Mesendoderm (in vitro differentiated cells): ENCODE results near the gene CBFA2T2.

Experiments used
- DNase-seq: peaks from one replicate; pipeline ENCODE4 v3.0.0; 2013
- H2AK5ac ChIP-seq: 2 replicates; pipeline ENCODE4 v1.6.1; 2013; ENCODE audit warnings: low read length, inconsistent platforms
- H2BK120ac ChIP-seq: 2 replicates; pipeline ENCODE4 v1.6.1; 2013; ENCODE audit warnings: low read depth, mild to moderate bottlenecking, low read length, moderate library complexity, mixed read lengths
- H2BK15ac ChIP-seq: replicated peaks from 2 replicates; pipeline ENCODE4 v1.6.1; 2013; ENCODE audit warnings: low read depth, mild to moderate bottlenecking, moderate library complexity
- H2BK5ac ChIP-seq: 2 replicates; pipeline ENCODE4 v1.6.1; 2013; ENCODE audit warnings: low read length, inconsistent platforms
- H3K18ac ChIP-seq: 2 replicates; pipeline ENCODE4 v1.6.1; 2013; ENCODE audit warnings: mild to moderate bottlenecking, low read length, mixed read lengths
- H3K23ac ChIP-seq: one replicate; pipeline ENCODE4 v1.6.1; 2013; ENCODE audit warnings: low read length
- H3K27ac ChIP-seq: 2 replicates; pipeline ENCODE4 v1.5.1; 2013; ENCODE audit warnings: low read depth, mild to moderate bottlenecking, inconsistent platforms, low read length, moderate library complexity
- H3K27me3 ChIP-seq: 2 replicates; pipeline ENCODE4 v1.6.1; 2013; ENCODE audit warnings: low read length, control low read depth, mild to moderate bottlenecking, inconsistent platforms; ENCODE audit not compliant: insufficient read depth, poor library complexity
- H3K36me3 ChIP-seq: 2 replicates; pipeline ENCODE4 v1.6.1; 2013; ENCODE audit warnings: low read length, inconsistent platforms; ENCODE audit not compliant: control insufficient read depth, insufficient read depth
- H3K4ac ChIP-seq: one replicate; pipeline ENCODE4 v1.6.1; 2013; ENCODE audit warnings: low read depth, mild to moderate bottlenecking, low read length, moderate library complexity
- H3K4me1 ChIP-seq: 2 replicates; pipeline ENCODE4 v1.6.1; 2013; ENCODE audit warnings: low read depth, low read length, inconsistent platforms; ENCODE audit not compliant: control insufficient read depth
- H3K4me2 ChIP-seq: 2 replicates; pipeline ENCODE4 v1.6.1; 2013; ENCODE audit warnings: low read length
- H3K4me3 ChIP-seq: 2 replicates; pipeline ENCODE4 v1.5.1; 2013; ENCODE audit warnings: mild to moderate bottlenecking, low read length
- H3K56ac ChIP-seq: one replicate; pipeline ENCODE4 v1.6.1; 2013; ENCODE audit warnings: low read length
- H3K79me1 ChIP-seq: 2 replicates; pipeline ENCODE4 v1.6.1; 2013; ENCODE audit warnings: low read length, inconsistent platforms
- H3K79me2 ChIP-seq: 2 replicates; pipeline ENCODE4 v1.6.1; 2013; ENCODE audit warnings: mild to moderate bottlenecking, low read length; ENCODE audit not compliant: control insufficient read depth, insufficient read depth
- H3K9ac ChIP-seq: 2 replicates; pipeline ENCODE4 v1.6.1; 2013; ENCODE audit warnings: low read length, inconsistent platforms
- H4K5ac ChIP-seq: one replicate; pipeline ENCODE4 v1.6.1; 2013; ENCODE audit warnings: low read length
- H4K8ac ChIP-seq: one replicate; pipeline ENCODE4 v1.6.1; 2013; ENCODE audit warnings: low read depth, mild to moderate bottlenecking, control low read depth, low read length, moderate library complexity
- WGBS: extraction: QIAGEN DNeasy Blood & Tissue Kit; methylation state at CpG from one replicate; pipeline ENCODE4 v1.1.7; 2013; ENCODE audit warnings: low lambda C conversion rate, missing lambda C conversion rate; ENCODE audit not compliant: insufficient coverage; ENCODE audit errors: extremely low coverage; 5-methylcytosine and 5-hydroxymethylcytosine counted together

Gene CBFA2T2

DNA sequence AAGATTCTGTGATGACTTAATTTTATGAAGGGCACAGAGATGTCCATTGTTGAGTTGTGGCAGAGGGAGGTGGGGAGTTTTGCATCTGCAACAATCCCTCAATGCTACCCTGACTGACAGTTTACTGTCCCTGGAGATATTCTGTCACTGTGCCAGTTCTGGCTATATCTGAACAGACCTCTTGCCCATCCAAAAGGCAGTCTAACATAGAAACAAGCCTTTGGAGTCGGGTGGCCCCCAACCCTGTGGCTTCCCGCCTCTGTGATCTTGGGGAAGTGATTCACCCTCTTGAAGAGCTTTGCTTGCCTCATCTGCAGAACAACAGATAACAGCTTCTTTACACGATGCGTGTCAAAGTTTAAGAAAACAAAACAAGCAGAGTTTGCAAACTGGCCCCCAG lies 200.1 kb downstream of the CBFA2T2 start:
- DNase-seq = no peak
- Histone ChIP-seq H3K79me2 (peaks cover 7% of the 10 kb centered on the region), H3K4ac (no peak overlapping the region), H2BK120ac (no peak overlapping the region), H3K18ac (no peak overlapping the region), H3K56ac (no peak overlapping the region), H4K8ac (no peak overlapping the region), H3K79me1 (no peaks in the 10 kb centered on the region), H3K27ac (no peak overlapping the region), H2BK15ac (no peak overlapping the region), H3K27me3 (no peaks in the 10 kb centered on the region), H4K5ac (no peak overlapping the region), H3K4me3 (no peak overlapping the region), H3K4me2 (no peak overlapping the region), H3K23ac (no peak overlapping the region), H3K36me3 (no peaks in the 10 kb centered on the region), H2AK5ac (no peak overlapping the region), H2BK5ac (no peak overlapping the region), H3K9ac (no peak overlapping the region), H3K4me1 (peaks cover 5% of the 10 kb centered on the region)
- WGBS = no CpG with 5 or more reads among the region's 4 CpGs

DNA sequence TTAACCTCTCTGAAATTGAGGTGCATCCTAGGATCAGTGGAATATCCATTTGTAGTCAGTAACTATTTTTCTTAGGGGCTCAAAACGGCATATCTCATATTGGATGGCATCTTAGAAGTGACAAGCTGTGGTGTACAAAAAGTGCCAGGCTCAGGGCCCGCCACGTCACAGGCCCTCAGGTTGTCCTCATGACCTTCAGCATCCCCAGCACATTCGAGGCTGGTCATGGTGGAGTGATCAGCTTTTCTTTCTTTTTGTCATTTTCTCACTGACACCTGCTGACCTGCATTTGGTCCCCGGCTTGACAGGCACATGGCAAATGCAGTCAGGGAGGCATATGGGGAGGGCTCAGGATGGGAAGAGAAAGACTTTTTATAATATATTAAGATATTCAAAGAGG lies 203.4 kb downstream of the CBFA2T2 start:
- Histone ChIP-seq H2BK5ac (no peak overlapping the region), H4K5ac (no peak overlapping the region), H3K9ac (no peak overlapping the region), H2BK120ac (no peak overlapping the region), H3K79me2 (no peaks in the 10 kb centered on the region), H3K18ac (no peak overlapping the region), H3K4me3 (no peak overlapping the region), H3K4ac (no peak overlapping the region), H3K56ac (no peak overlapping the region), H3K23ac (no peak overlapping the region), H4K8ac (no peak overlapping the region), H2BK15ac (no peak overlapping the region), H2AK5ac (no peak overlapping the region), H3K27ac (no peak overlapping the region), H3K79me1 (no peaks in the 10 kb centered on the region), H3K36me3 (no peaks in the 10 kb centered on the region), H3K27me3 (no peaks in the 10 kb centered on the region), H3K4me1 (no peaks in the 10 kb centered on the region), H3K4me2 (no peak overlapping the region)
- WGBS = no CpG with 5 or more reads among the region's 5 CpGs
- no peak for DNase-seq

DNA sequence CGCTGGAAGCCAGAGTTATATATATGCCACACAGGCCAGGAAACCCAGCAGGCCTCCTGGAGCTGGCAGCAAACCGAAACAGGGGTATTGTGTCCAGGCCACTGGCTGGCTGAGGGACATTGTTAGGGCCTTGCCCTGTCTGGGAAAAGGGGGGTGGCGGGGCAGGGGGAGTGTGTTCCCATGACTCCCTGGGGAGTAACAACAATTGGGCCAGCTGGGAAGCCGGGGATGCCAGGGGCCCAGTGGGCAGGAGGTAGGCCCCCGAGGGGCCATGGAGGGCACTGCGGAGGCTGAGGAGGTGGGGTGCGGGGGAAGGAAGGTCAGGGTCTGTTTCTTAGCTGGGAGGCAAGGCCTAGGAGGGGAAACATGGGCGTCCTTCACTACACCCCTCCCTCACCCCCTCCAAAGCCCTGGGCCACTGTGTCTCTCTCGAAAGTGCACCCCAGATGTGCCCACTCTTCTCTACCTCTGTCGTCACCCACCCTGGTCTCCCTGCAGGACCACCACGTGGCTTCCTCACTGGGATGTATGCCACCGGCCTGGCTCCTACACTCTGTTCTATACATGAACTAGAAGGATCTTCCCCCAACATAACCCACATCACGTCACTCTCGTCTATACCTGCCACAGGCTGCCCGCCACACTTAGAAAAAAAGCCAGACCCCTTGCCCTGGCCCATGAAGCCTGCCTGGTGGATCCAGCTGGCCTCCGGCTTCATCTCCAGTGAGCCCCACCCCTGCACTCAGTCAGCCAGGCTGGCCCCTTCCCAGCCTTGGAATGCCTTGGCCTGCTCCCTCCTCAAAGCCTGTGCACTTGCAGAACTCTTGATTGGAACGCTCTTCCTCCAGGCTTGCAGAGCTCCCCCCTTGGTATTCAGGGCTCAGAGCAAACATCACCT lies 204.1 kb downstream of the CBFA2T2 start:
- Histone ChIP-seq H3K79me1 (no peaks in the 10 kb centered on the region), H2BK120ac (no peak overlapping the region), H2BK15ac (no peak overlapping the region), H3K9ac (no peak overlapping the region), H2BK5ac (no peak overlapping the region), H3K27me3 (no peaks in the 10 kb centered on the region), H3K4me3 (no peak overlapping the region), H3K4me1 (no peaks in the 10 kb centered on the region), H3K56ac (no peak overlapping the region), H3K23ac (no peak overlapping the region), H3K36me3 (no peaks in the 10 kb centered on the region), H3K79me2 (no peaks in the 10 kb centered on the region), H2AK5ac (no peak overlapping the region), H3K4me2 (no peak overlapping the region), H3K18ac (no peak overlapping the region), H3K4ac (no peak overlapping the region), H4K5ac (no peak overlapping the region), H3K27ac (no peak overlapping the region), H4K8ac (no peak overlapping the region)
- no CpG with 5 or more reads among the region's 17 CpGs for WGBS
- DNase-seq = no peak

DNA sequence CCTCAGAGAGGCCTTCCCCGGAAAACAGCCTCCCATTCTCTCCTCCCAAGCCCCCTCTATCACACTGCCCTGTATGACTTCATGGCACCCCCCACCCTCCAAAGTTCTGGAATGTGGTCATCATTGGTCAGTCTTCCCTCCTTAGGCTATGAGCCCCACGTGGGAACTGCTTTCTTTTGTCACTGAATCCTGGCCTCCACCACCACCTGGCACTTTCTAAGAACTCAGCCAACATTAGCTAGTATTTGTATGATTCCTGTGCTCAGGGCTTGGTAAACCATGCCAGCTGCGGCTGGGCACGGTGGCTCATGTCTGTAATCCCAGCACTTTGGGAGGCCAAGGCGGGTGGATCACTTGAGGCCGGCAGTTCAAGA lies 204.7 kb downstream of the CBFA2T2 start:
- no CpG with 5 or more reads among the region's 6 CpGs for WGBS
- no peaks in the 10 kb centered on the region for H3K79me2 ChIP-seq

GRCh38 chr20:33696448-33696847 lies 206.6 kb downstream of the CBFA2T2 start:
- Histone ChIP-seq H3K9ac (no peak overlapping the region), H3K79me2 (no peaks in the 10 kb centered on the region), H3K27ac (no peak overlapping the region), H3K27me3 (no peaks in the 10 kb centered on the region), H3K4ac (no peak overlapping the region), H2BK5ac (no peak overlapping the region), H4K8ac (no peak overlapping the region), H2BK120ac (no peak overlapping the region), H2AK5ac (no peak overlapping the region), H4K5ac (no peak overlapping the region), H3K4me2 (no peak overlapping the region), H3K4me1 (no peaks in the 10 kb centered on the region), H3K79me1 (no peaks in the 10 kb centered on the region), H3K56ac (no peak overlapping the region), H3K23ac (no peak overlapping the region), H3K18ac (no peak overlapping the region), H3K4me3 (no peak overlapping the region), H2BK15ac (no peak overlapping the region), H3K36me3 (no peaks in the 10 kb centered on the region)
- DNase-seq = no peak
- WGBS = no CpG with 5 or more reads among the region's 4 CpGs

More for the DNA sequence above, 204.7 kb downstream of the CBFA2T2 start:
- Histone ChIP-seq H3K27ac (no peak overlapping the region), H3K79me1 (no peaks in the 10 kb centered on the region), H4K8ac (no peak overlapping the region), H2BK5ac (no peak overlapping the region), H2BK15ac (no peak overlapping the region), H3K9ac (no peak overlapping the region), H4K5ac (no peak overlapping the region), H3K23ac (no peak overlapping the region), H3K4me1 (no peaks in the 10 kb centered on the region), H2AK5ac (no peak overlapping the region), H3K36me3 (no peaks in the 10 kb centered on the region), H3K4ac (no peak overlapping the region), H3K27me3 (no peaks in the 10 kb centered on the region), H3K56ac (no peak overlapping the region), H3K4me2 (no peak overlapping the region), H3K4me3 (no peak overlapping the region), H3K18ac (no peak overlapping the region), H2BK120ac (no peak overlapping the region)
- peak; percentile 29 for DNase-seq

GRCh38 chr20:33697129-33697528 lies 207.2 kb downstream of the CBFA2T2 start:
- Histone ChIP-seq H2BK5ac (no peak overlapping the region), H4K8ac (no peak overlapping the region), H3K4me2 (no peak overlapping the region), H3K4me3 (no peak overlapping the region), H2BK120ac (no peak overlapping the region), H4K5ac (no peak overlapping the region), H2AK5ac (no peak overlapping the region), H3K18ac (no peak overlapping the region), H3K27me3 (no peaks in the 10 kb centered on the region), H3K23ac (no peak overlapping the region), H3K27ac (no peak overlapping the region), H3K36me3 (no peaks in the 10 kb centered on the region), H3K4ac (no peak overlapping the region), H3K4me1 (no peaks in the 10 kb centered on the region), H3K79me2 (no peaks in the 10 kb centered on the region), H3K9ac (no peak overlapping the region), H3K79me1 (no peaks in the 10 kb centered on the region), H2BK15ac (no peak overlapping the region), H3K56ac (no peak overlapping the region)
- DNase-seq = no peak
- no CpG with 5 or more reads among the region's 8 CpGs for WGBS
